Immature natural killer cell (primary cell): Measurements from ENCODE around the gene SDK1. TPM values are rescaled to one million over a fixed set of nuclear protein-coding genes. Genes with fewer than 3 reads are reported as not detected.
"Not testable (repeated sequence)": the region's sequence is repeated elsewhere in the genome, so short reads cannot be mapped to it uniquely, and the experiment has no call there.

Experiments
- DNase-seq, 3 donors: peaks; one replicate each; pipeline ENCODE4 v3.0.0; 2022; ENCODE audit warnings: mixed read lengths in 1 of 3
- H3K27ac Mint-ChIP-seq, 6 donors: one replicate each; pipeline ENCODE4 v1.8.0; 2020; ENCODE audit warnings: mixed read lengths in 6 of 6, mild to moderate bottlenecking in 5 of 6, inconsistent platforms in 4 of 6, moderate library complexity in 3 of 6
- H3K27me3 Mint-ChIP-seq, 3 donors: one replicate each; pipeline ENCODE4 v1.8.0; 2020 to 2021; ENCODE audit warnings: low read depth in 3 of 3, mild to moderate bottlenecking in 3 of 3, mixed read lengths in 3 of 3, moderate library complexity in 3 of 3, inconsistent platforms in 1 of 3
- H3K36me3 Mint-ChIP-seq, 3 donors: one replicate each; pipeline ENCODE4 v1.8.0; 2020; ENCODE audit warnings: mixed read lengths in 3 of 3, inconsistent platforms in 2 of 3, mild to moderate bottlenecking in 2 of 3
- H3K4me1 Mint-ChIP-seq, 2 donors: one replicate each; pipeline ENCODE4 v1.8.0; 2020; ENCODE audit warnings: inconsistent platforms in 2 of 2, mild to moderate bottlenecking in 2 of 2, mixed read lengths in 2 of 2, moderate library complexity in 1 of 2
- H3K4me3 Mint-ChIP-seq, 5 donors: one replicate each; pipeline ENCODE4 v1.8.0; 2020; ENCODE audit warnings: mild to moderate bottlenecking in 5 of 5, mixed read lengths in 5 of 5, inconsistent platforms in 3 of 5, moderate library complexity in 3 of 5
- H3K9me3 Mint-ChIP-seq, 6 donors: one replicate each; pipeline ENCODE4 v1.8.0; 2020; ENCODE audit warnings: mild to moderate bottlenecking in 6 of 6, mixed read lengths in 6 of 6, inconsistent platforms in 4 of 6, moderate library complexity in 3 of 6
- polyA plus RNA-seq, 3 donors: library from polyadenylated mRNA; unstranded; fragments of 300-500 nt; fragmentation: Illumina TruSeq; gene quantifications; one replicate each; pipeline ENCODE4 v1.2.3, GENCODE V29; 2021

SDK1 gene
- polyA plus RNA-seq, 3 donors from 2014 or later: not detected

DNA sequence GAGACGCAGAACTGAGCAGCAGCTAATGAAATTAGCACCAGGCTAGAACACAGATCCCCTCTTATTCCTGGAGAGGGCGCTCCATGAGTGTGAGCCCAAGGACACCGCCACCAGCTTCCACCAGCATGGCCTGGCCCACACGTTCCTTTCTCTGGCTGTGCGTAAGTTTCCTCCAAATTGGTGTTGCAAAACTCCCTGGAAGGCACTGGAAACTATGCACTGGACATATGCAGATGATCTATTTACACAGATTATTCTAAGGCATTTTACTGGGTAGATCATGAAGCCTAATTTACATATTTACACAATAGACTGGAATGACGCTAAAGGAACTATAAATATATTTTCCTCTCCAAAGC lies 925.5 kb downstream of the SDK1 start:
- H3K27ac Mint-ChIP-seq: no peak overlapping the region
- no peak overlapping the region for H3K4me3 Mint-ChIP-seq
- H3K36me3 Mint-ChIP-seq: no peaks in the 10 kb centered on the region
- peaks cover 0 to 3% (median 0%) of the 10 kb centered on the region in 6 donors for H3K9me3 Mint-ChIP-seq
- peaks cover 0 to 4% (median 1%) of the 10 kb centered on the region in 3 donors for H3K27me3 Mint-ChIP-seq
- no peaks in the 10 kb centered on the region for H3K4me1 Mint-ChIP-seq
- DNase-seq: no peak

DNA sequence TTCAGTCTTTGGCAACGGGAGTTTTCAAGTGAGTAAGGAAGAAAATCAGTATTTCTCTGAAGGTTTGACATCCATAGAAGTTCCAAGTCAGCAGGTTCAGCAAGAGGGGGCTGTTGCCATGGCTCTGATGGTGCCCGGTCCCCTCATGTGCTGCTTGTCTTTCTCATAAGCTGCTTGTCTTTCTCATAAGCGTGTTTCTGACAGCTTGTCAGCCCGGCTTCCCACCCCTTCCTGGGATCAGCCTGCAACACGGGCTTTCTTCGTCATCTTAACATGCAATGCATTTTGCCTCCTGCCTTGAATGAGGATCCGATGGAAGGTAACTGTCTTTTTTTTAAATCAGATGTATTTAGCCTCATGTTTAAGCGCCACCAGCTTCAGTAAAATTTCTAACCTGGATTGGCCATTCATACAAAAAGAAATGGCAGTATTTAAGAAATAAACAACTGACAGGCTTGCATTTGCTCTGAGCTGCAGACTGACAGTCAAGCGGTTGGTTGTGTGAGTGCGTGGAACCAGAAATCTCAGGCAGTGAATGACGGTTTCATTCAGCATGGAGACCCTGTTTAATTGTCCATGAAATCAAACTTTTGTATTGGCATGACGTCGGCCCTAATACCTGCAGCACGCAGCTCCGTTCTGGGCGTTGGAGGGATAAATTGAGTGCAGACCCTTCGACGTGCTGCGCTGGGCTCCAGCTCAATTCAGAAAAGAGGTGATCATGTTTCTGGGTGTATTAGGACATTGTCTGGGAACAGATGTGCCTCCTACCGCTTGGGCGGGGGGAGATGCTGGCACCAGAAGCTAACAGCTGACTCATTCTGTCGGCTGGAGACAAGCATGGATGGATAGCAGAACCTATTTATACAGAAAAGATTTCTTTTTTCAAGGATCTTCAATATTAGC lies 926.3 kb downstream of the SDK1 start:
- Mint-ChIP-seq H3K36me3 (no peaks in the 10 kb centered on the region), H3K4me3 (no peak overlapping the region), H3K9me3 (peaks cover 0 to 3% (median 0%) of the 10 kb centered on the region in 6 donors), H3K4me1 (no peaks in the 10 kb centered on the region), H3K27me3 (peaks cover 0 to 4% (median 1%) of the 10 kb centered on the region in 3 donors), H3K27ac (no peak overlapping the region)
- no peak for DNase-seq

DNA sequence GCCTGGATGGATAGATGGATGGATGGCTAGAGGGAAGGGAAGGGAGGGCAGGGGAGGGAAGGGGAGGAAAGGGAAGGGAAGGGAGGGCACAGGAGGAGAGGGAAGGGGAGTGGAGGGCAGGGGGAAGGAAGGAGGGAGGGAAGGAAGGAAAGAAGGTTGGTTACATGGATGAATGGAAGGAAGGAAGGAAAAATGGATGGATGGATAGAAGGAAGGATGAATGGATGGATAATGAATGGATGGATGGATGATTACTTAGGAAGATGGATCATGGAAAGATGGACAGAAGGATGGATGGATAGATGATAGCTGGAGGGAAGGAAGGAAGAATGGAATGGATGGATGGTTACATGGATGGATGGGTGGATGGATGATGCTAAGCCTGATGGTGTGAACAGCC lies 929.3 kb downstream of the SDK1 start:
- Mint-ChIP-seq H3K4me1 (no peaks in the 10 kb centered on the region), H3K27ac (no peak overlapping the region), H3K9me3 (peaks cover 0 to 1% (median 0%) of the 10 kb centered on the region in 6 donors), H3K27me3 (peaks cover 0 to 4% (median 3%) of the 10 kb centered on the region in 3 donors), H3K4me3 (no peak overlapping the region), H3K36me3 (no peaks in the 10 kb centered on the region)
- DNase-seq: no peak

DNA sequence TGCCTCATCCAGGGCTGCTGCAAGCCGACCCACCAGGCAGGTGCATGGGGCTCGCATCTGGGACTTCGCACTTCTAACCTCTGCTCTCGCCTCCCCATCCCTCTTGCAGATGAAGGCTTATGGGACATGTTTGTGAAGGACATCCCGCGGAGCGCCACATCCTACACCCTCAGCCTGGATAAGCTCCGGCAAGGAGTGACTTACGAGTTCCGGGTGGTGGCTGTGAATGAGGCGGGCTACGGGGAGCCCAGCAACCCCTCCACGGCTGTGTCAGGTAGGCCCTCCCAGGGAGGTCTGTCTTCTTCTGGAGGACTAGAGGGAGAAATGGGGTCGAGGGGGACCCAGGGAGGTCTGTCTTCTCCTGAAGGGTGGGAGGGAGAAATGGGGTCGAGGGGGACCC lies 932.1 kb downstream of the SDK1 start:
- Mint-ChIP-seq H3K27ac (no peak overlapping the region), H3K36me3 (no peaks in the 10 kb centered on the region)

DNA sequence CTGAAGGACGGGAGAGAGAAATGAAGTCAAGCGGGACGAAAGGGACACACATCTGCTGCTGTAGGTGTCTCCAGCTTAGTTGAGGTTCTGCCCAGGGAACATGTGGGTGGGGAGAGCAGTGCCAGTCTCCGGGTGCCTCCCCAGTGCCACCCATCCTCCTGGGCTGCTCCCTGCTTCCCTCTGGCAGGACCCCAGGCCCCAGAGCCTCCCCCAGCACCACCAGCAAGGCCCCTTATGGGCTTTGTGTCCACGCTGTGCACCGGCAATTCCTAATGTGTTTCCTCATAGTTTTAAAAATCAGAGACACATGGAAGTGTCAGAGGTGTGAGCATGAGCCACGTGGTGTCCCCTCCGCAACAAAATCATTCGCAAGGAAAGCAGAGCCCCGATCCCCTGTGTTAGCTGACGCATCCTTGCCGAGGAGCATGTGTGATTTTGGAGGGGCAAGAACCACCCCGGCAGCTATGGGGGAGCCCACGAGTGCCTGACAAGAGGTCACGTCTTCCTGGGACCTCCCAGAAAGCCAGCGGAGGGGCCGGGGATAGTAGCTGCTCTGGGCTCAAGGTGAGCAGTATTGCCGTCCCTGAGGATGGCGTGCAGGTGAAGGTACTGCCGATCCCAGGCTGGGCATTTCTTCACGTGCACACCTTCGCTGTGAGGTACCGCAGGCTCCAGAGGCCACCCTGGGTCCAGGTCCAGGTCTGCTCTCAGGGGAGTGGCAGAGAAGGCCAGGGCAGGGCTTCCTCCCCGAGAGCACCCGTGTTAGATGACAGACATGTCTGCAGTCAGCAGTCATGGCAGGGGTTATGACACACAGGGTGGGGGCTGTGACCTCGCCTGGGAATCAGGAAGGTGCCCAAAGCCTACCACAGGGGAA lies 932.8 kb downstream of the SDK1 start:
- no peak overlapping the region for H3K27ac Mint-ChIP-seq
- no peak overlapping the region for H3K4me3 Mint-ChIP-seq
- H3K4me1 Mint-ChIP-seq: no peaks in the 10 kb centered on the region
- peaks cover 0 to 1% (median 0%) of the 10 kb centered on the region in 6 donors for H3K9me3 Mint-ChIP-seq
- H3K36me3 Mint-ChIP-seq: no peaks in the 10 kb centered on the region
- H3K27me3 Mint-ChIP-seq: peaks cover 0 to 3% (median 3%) of the 10 kb centered on the region in 3 donors
- no peak for DNase-seq

More for the DNA sequence above, 932.1 kb downstream of the SDK1 start:
- peaks cover 0 to 3% (median 2%) of the 10 kb centered on the region in 3 donors for H3K27me3 Mint-ChIP-seq
- DNase-seq: no peak
- peaks cover 0 to 1% (median 0%) of the 10 kb centered on the region in 6 donors for H3K9me3 Mint-ChIP-seq
- H3K4me1 Mint-ChIP-seq: no peaks in the 10 kb centered on the region
- H3K4me3 Mint-ChIP-seq: no peak overlapping the region

GRCh38 chr7:4234498-4234855 lies 933.4 kb downstream of the SDK1 start:
- peaks cover 0 to 1% (median 0%) of the 10 kb centered on the region in 6 donors for H3K9me3 Mint-ChIP-seq
- H3K27me3 Mint-ChIP-seq: peaks cover 0 to 5% (median 3%) of the 10 kb centered on the region in 3 donors
- no peaks in the 10 kb centered on the region for H3K4me1 Mint-ChIP-seq
- no peak overlapping the region for H3K4me3 Mint-ChIP-seq
- no peak for DNase-seq
- no peak overlapping the region for H3K27ac Mint-ChIP-seq
- H3K36me3 Mint-ChIP-seq: no peaks in the 10 kb centered on the region

DNA sequence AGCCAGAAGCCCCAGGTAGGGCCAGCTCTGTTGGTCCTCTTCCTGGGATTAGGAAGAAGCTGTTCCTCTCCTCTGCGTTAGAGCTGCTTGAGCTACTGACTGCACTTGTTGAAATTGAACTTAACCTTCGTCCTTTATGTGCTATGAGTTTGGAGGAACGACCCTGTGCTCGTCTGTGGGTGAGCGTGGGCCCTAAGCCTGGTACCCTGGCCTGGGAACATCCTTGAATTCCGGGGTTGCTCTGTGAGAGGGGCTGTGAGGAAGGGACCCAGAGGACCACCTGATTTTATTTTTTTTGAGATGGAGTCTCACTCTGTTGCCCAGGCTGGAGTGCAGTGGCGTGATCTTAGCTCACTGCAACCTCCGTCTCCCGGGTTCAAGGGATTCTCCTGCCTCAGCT lies 933.8 kb downstream of the SDK1 start:
- H3K4me1 Mint-ChIP-seq: no peaks in the 10 kb centered on the region
- peaks cover 0 to 5% (median 3%) of the 10 kb centered on the region in 3 donors for H3K27me3 Mint-ChIP-seq
- no peak for DNase-seq
- peaks cover 0 to 1% (median 0%) of the 10 kb centered on the region in 6 donors for H3K9me3 Mint-ChIP-seq
- H3K36me3 Mint-ChIP-seq: no peaks in the 10 kb centered on the region
- no peak overlapping the region for H3K27ac Mint-ChIP-seq
- no peak overlapping the region for H3K4me3 Mint-ChIP-seq

- no peak for DNase-seq
- H3K27ac Mint-ChIP-seq: no peak overlapping the region
- H3K4me1 Mint-ChIP-seq: no peaks in the 10 kb centered on the region
- H3K36me3 Mint-ChIP-seq: no peaks in the 10 kb centered on the region
- no peak overlapping the region for H3K4me3 Mint-ChIP-seq
- peaks cover 0 to 6% (median 3%) of the 10 kb centered on the region in 3 donors for H3K27me3 Mint-ChIP-seq
- H3K9me3 Mint-ChIP-seq: peaks cover 0 to 1% (median 0%) of the 10 kb centered on the region in 6 donors
Measured at GRCh38 chr7:4235596-4235995, 934.5 kb downstream of the SDK1 start.

- H3K4me3 Mint-ChIP-seq: no peak overlapping the region
- H3K27ac Mint-ChIP-seq: no peak overlapping the region
- H3K27me3 Mint-ChIP-seq: peaks cover 0 to 5% (median 2%) of the 10 kb centered on the region in 3 donors
- no peaks in the 10 kb centered on the region for H3K36me3 Mint-ChIP-seq
- DNase-seq: no peak
- H3K9me3 Mint-ChIP-seq: peaks cover 0 to 1% (median 0%) of the 10 kb centered on the region in 6 donors
- no peaks in the 10 kb centered on the region for H3K4me1 Mint-ChIP-seq
Measured at GRCh38 chr7:4236389-4236788, 935.3 kb downstream of the SDK1 start.

GRCh38 chr7:4236873-4237272 lies 935.8 kb downstream of the SDK1 start:
- H3K4me3 Mint-ChIP-seq, H3K27ac Mint-ChIP-seq, H3K4me1 Mint-ChIP-seq, H3K27me3 Mint-ChIP-seq, H3K9me3 Mint-ChIP-seq, H3K36me3 Mint-ChIP-seq, DNase-seq: not testable (repeated sequence)

DNA sequence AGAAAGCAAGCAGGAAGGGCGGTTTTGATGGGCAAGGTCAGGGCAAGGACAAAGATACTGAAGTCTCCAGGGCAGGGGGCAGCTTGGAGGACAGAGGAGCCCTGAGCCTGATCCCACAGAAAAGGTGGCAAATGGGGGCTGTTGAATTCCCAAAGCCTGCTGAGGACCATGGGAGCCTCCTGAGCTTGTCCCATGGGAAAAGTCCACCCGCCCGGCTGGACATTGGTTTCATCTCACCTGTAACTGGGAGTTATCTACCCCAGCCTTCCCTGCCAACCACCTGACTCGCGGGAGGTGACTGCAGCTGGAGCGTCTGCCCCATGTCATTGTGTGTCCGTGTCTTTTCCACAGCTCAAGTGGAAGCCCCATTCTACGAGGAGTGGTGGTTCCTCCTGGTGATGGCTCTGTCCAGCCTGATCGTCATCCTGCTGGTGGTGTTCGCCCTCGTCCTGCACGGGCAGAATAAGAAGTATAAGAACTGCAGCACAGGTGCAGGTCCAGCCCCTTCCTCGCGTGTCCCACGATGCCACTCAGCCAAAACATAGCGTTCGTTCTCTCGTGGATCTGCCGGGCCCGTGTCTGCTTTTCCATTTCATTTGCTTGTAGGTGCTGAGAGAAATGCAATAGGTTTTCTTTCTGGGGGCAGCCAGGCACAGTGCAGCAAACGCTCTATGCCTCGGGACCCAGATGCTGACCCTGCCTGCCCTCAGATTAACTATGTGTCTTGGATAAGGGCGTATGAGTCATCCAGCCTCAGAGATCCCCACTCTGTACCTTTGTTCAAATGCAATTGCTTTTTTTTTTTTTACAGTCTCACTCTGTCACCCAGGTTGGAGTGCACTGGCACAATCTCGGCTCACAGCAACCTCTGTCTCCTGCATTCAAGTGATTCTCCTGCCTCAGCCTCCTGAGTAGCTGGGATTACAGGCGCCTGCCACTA lies 936.5 kb downstream of the SDK1 start:
- Mint-ChIP-seq H3K27me3 (peaks cover 0 to 5% (median 2%) of the 10 kb centered on the region in 3 donors), H3K4me1 (no peaks in the 10 kb centered on the region), H3K9me3 (peaks cover 0 to 1% (median 0%) of the 10 kb centered on the region in 6 donors), H3K27ac (no peak overlapping the region), H3K4me3 (no peak overlapping the region), H3K36me3 (no peaks in the 10 kb centered on the region)
- no peak for DNase-seq

DNA sequence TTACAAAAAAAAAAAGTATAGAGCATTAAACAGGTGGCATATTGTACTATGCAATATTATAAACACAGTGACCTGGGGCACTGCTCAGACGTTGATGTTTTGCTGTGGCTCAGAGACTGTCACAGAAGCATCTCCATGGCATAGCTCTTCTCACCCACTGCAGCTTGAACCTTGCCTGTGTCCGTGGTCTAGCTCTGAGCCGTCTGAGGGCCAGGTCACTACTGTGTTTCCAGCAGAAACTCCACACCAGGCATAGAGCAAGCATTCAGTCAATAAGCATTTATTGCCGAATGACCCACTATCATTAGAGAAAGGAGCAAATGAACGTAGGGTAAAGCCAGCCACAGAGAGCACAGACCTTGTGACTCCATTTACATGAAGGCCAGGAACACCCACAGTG lies 937.8 kb downstream of the SDK1 start:
- peaks cover 0 to 5% (median 0%) of the 10 kb centered on the region in 3 donors for H3K27me3 Mint-ChIP-seq

DNA sequence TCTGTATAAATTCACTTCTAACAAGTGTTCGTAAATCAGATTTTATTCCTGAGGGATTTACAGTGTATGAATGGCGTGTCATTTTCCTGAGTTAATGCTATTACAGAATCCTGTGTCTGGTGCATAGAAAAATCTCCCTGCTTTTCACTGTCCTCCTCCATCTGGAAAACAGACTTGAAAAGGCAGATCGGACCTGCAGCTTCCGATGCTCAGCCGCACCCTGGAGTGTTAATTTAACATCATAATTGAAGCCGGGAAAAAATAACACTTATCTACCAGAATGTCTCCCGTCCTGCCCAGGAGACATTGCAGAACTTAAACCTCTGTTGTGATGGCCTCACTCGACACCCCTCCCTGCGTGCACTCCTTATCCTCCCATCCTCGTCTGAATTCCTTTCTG lies 939.0 kb downstream of the SDK1 start:
- Mint-ChIP-seq H3K4me3 (no peak overlapping the region), H3K27me3 (peaks cover 0 to 5% (median under 1%) of the 10 kb centered on the region in 3 donors), H3K4me1 (no peaks in the 10 kb centered on the region), H3K9me3 (peaks cover 0 to 2% (median 0%) of the 10 kb centered on the region in 6 donors), H3K36me3 (no peaks in the 10 kb centered on the region), H3K27ac (no peak overlapping the region)
- DNase-seq: no peak

More for the DNA sequence above, 937.8 kb downstream of the SDK1 start:
- Mint-ChIP-seq H3K9me3 (peaks cover 0 to 2% (median 0%) of the 10 kb centered on the region in 6 donors), H3K27ac (no peak overlapping the region), H3K36me3 (no peaks in the 10 kb centered on the region), H3K4me3 (no peak overlapping the region), H3K4me1 (no peaks in the 10 kb centered on the region)
- DNase-seq: no peak
